Measurements from ENCODE around the gene USP53. TPM values are rescaled to one million over a fixed set of nuclear protein-coding genes. Genes with fewer than 3 reads are reported as not detected.
A peak's percentile ranks its signal among the peaks of the same experiment; 100 is the strongest.

The USP53 gene
- polyA plus RNA-seq, 1 of the 3 experiments (the other 2 are of a cell fraction), result 8.1 TPM

GRCh38 chr4:119209077-119209476 is 3.4 kb upstream of the USP53 start:
- H3K4me2 ChIP-seq, result peak overlapping the region; percentile 35; the same call in 1 of the 2 replicates
- H3K4me3 ChIP-seq (ENCODE audit: low read depth in 2 of 2, low read length in 1 of 2), result no peak overlapping the region
- H3F3A ChIP-seq (replicated peaks; ENCODE audit: insufficient read depth), result peaks cover 36% of the 10 kb centered on the region
- no peaks in the 10 kb centered on the region for H3K27me3 ChIP-seq (ENCODE audit: insufficient read depth)
- DNase-seq, result no peak
- peak overlapping the region; percentile 59; the same call in 1 of the 2 replicates for H3K9ac ChIP-seq
- no peaks in the 10 kb centered on the region for H3K9me3 ChIP-seq
- H3K27ac ChIP-seq (ENCODE audit: low read depth in 2 of 2, low read length in 1 of 2), result peak overlapping the region in 1 of 2 experiments; percentile 94; a peak in 3 of 4 replicates
- CTCF ChIA-PET, result no interaction called here
- no peaks in the 10 kb centered on the region for H3K36me3 ChIP-seq (replicated peaks in 1 of 2; ENCODE audit: control insufficient read depth in 1 of 2, insufficient read depth in 2 of 2, low read length in 1 of 2)
- peaks cover 8 to 24% of the 10 kb centered on the region in 2 experiments for H3K4me1 ChIP-seq (ENCODE audit: control insufficient read depth in 1 of 2, insufficient read depth in 2 of 2, low read depth in 1 of 2, low read length in 1 of 2)
- TF ChIP-seq POLR2AphosphoS5 (IDR thresholded peaks at IDR 0.05; ENCODE audit: low read depth, low read length) (peak; percentile 59), USF1 (IDR thresholded peaks at IDR 0.05; ENCODE audit: borderline replicate concordance, low read depth) (no peak), TCF12 (IDR thresholded peaks at IDR 0.05) (peak; percentile 66), JUND (IDR thresholded peaks at IDR 0.05) (peak; percentile 95), NRF1 (IDR thresholded peaks at IDR 0.05; ENCODE audit: low read depth, low read length) (no peak), FOXM1 (IDR thresholded peaks at IDR 0.05; ENCODE audit: low read depth) (peak; percentile 36; the same call in 1 of the 2 replicates), RXRA (IDR thresholded peaks at IDR 0.05; ENCODE audit: borderline replicate concordance, low read depth) (0 out of 2 replicates have a peak, but pooled peaks have one; percentile 29), PBX3 (IDR thresholded peaks at IDR 0.05) (peak; percentile 75; the same call in 1 of the 2 replicates), RFX5 (IDR thresholded peaks at IDR 0.05; ENCODE audit: low read length) (no peak), NFIC (IDR thresholded peaks at IDR 0.05; ENCODE audit: borderline replicate concordance) (peak; percentile 19; the same call in 1 of the 2 replicates), FOSL2 (IDR thresholded peaks at IDR 0.05; ENCODE audit: borderline replicate concordance, low read depth) (peak; percentile 98)
- no peaks in the 10 kb centered on the region for H3K9me2 ChIP-seq
- H3K79me2 ChIP-seq (ENCODE audit: insufficient read depth), result peaks cover 17% of the 10 kb centered on the region
- POLR2A ChIA-PET, result no interaction called here
- H4K20me1 ChIP-seq (ENCODE audit: insufficient read depth), result no peaks in the 10 kb centered on the region
- peak overlapping the region; percentile 49; the same call in 1 of the 2 replicates for H2AFZ ChIP-seq (ENCODE audit: low read depth)

GRCh38 chr4:119209586-119209985 is 2.9 kb upstream of the USP53 start:
- Histone ChIP-seq H4K20me1 (ENCODE audit: insufficient read depth) (no peaks in the 10 kb centered on the region), H3K79me2 (ENCODE audit: insufficient read depth) (peaks cover 22% of the 10 kb centered on the region), H3F3A (replicated peaks; ENCODE audit: insufficient read depth) (peaks cover 36% of the 10 kb centered on the region), H3K9me2 (no peaks in the 10 kb centered on the region), H3K36me3 (replicated peaks in 1 of 2; ENCODE audit: control insufficient read depth in 1 of 2, insufficient read depth in 2 of 2, low read length in 1 of 2) (no peaks in the 10 kb centered on the region), H3K9ac (peak overlapping the region; percentile 59; the same call in 1 of the 2 replicates), H3K27me3 (ENCODE audit: insufficient read depth) (no peaks in the 10 kb centered on the region), H3K4me3 (ENCODE audit: low read depth in 2 of 2, low read length in 1 of 2) (no peak overlapping the region), H3K9me3 (no peaks in the 10 kb centered on the region), H2AFZ (ENCODE audit: low read depth) (peak overlapping the region; percentile 49; the same call in 1 of the 2 replicates), H3K27ac (ENCODE audit: low read depth in 2 of 2, low read length in 1 of 2) (peak overlapping the region in 1 of 2 experiments; percentile 94; a peak in 3 of 4 replicates), H3K4me2 (peak overlapping the region; percentile 35; the same call in 1 of the 2 replicates), H3K4me1 (ENCODE audit: control insufficient read depth in 1 of 2, insufficient read depth in 2 of 2, low read depth in 1 of 2, low read length in 1 of 2) (peaks cover 8 to 24% of the 10 kb centered on the region in 2 experiments)
- WGBS (ENCODE audit: low lambda C conversion rate), result 100% methylated on average over 1 of the region's 1 CpG
- ChIA-PET POLR2A (no interaction called here), CTCF (interaction anchor here (0.5 kb wide), 1 partner anchor 35 kb away, joined by 3 read pairs; no protein-coding TSS in a partner anchor)
- DNase-seq, result no peak
- TF ChIP-seq MEF2A (IDR thresholded peaks at IDR 0.05; ENCODE audit: borderline replicate concordance, low read depth), result no peak
- no peak for TF ChIP-seq REST (IDR thresholded peaks at IDR 0.05; ENCODE audit: low read depth, low read length)

Measured in SK-N-SH (cell line).